GM19240 (cell line): ENCODE results near the gene CFAP251.

Source experiments
- DNase-seq: peaks from one replicate; pipeline ENCODE4 v3.0.0; 2011; ENCODE audit warnings: low spot score; ENCODE audit not compliant: insufficient read length

The CFAP251 gene

GRCh38 chr12:122051231-122051876 is 133.0 kb downstream of the CFAP251 start:
- no peak for DNase-seq

DNA sequence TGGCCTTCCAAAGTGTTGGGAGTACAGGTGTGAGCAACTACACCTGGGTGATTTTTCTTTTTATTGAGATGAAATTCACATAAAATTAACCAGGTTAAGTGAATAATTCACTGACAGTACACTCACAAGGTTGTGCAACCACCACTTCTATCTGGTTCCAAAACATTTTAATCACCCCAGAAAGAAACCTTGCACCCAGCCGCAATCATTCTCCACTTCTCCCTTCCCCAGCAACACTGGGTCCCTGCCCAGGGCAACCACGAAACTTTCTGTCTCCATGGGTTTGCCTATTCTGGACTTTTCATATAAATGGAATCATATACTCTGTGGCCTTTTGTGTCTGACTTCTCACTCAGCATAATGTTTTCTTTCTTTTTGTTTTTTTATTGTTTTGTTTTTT is 133.9 kb downstream of the CFAP251 start:
- DNase-seq: no peak
